ACC112 (cell line): ENCODE data around the gene STYXL1.

ENCODE experiments used
- H2AFZ ChIP-seq: fragments of 200-600 bp; sonication (generic); one replicate; pipeline ENCODE4 v1.6.0; 2017; ENCODE audit warnings: antibody characterized with exemption, low read length; ENCODE audit not compliant: unreplicated experiment
- H3K27ac ChIP-seq: fragments of 200-600 bp; sonication (generic); 2 replicates; pipeline ENCODE4 v1.5.1; 2014; ENCODE audit warnings: low read depth, mild to moderate bottlenecking, antibody characterized with exemption, low read length, moderate library complexity
- H3K27me3 ChIP-seq: fragments of 200-600 bp; sonication (generic); 2 replicates; pipeline ENCODE4 v1.6.1; 2014; ENCODE audit warnings: mild to moderate bottlenecking, antibody characterized with exemption, low read length, moderate library complexity, mixed read lengths; ENCODE audit not compliant: insufficient read depth
- H3K36me3 ChIP-seq: fragments of 200-600 bp; sonication (generic); 2 replicates; pipeline ENCODE4 v1.6.1; 2016; ENCODE audit warnings: mild to moderate bottlenecking, antibody characterized with exemption, low read length, moderate library complexity, mixed read lengths; ENCODE audit not compliant: insufficient read depth
- H3K4me1 ChIP-seq: fragments of 200-600 bp; sonication (generic); one replicate; pipeline ENCODE4 v1.6.1; 2016; ENCODE audit warnings: low read length, mixed read lengths; ENCODE audit not compliant: insufficient read depth, unreplicated experiment, control insufficient read depth
- H3K4me3 ChIP-seq: fragments of 200-600 bp; sonication (generic); 2 replicates; pipeline ENCODE4 v1.5.1; 2014; ENCODE audit warnings: mild to moderate bottlenecking, low read depth, low read length
- H3K79me2 ChIP-seq: fragments of 200-600 bp; sonication (generic); one replicate; pipeline ENCODE4 v1.6.0; 2016; ENCODE audit warnings: low read length; ENCODE audit not compliant: control insufficient read depth, unreplicated experiment, insufficient read depth

STYXL1 gene

GRCh38 chr7:75963381-75963995, 84.3 kb downstream of the STYXL1 start:
- no peak overlapping the region for H2AFZ ChIP-seq
- H3K27ac ChIP-seq = peak overlapping the region; percentile 87
- no peak overlapping the region for H3K4me3 ChIP-seq
- 0 out of 2 replicates have a peak, but pooled peaks cover 3% of the 10 kb centered on the region for H3K36me3 ChIP-seq
- H3K27me3 ChIP-seq = no peaks in the 10 kb centered on the region
- H3K79me2 ChIP-seq = no peaks in the 10 kb centered on the region
- H3K4me1 ChIP-seq = peaks cover 17% of the 10 kb centered on the region

GRCh38 chr7:75962607-75963380, 85.0 kb downstream of the STYXL1 start:
- H3K4me3 ChIP-seq = peak overlapping the region; percentile 30; the same call in 1 of the 2 replicates
- no peaks in the 10 kb centered on the region for H3K27me3 ChIP-seq
- peak overlapping the region; percentile 67 for H2AFZ ChIP-seq
- peaks cover 17% of the 10 kb centered on the region for H3K4me1 ChIP-seq
- no peaks in the 10 kb centered on the region for H3K79me2 ChIP-seq
- peak overlapping the region; percentile 87 for H3K27ac ChIP-seq
- 0 out of 2 replicates have a peak, but pooled peaks cover 5% of the 10 kb centered on the region for H3K36me3 ChIP-seq

DNA sequence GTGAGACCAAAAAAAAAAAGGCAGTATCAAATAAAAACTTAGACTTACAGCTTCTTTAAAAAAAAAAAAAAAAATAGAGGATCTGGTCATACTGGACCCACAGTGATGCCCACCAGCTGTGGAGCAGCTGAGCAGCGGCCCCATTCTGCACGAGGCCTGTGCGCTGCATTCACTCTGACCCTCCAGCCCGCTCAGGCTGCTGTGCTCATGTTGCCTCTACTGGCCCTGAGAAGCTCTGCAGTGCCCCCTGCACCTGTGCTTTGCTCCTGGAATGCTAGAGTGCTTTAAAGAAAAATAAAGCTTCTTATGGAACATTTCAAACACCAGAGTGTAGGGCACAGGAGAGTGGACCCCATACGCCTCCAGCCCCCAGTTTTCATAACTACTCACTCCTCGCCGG, 86.6 kb downstream of the STYXL1 start:
- no peak overlapping the region for H3K27ac ChIP-seq
- H3K36me3 ChIP-seq = peaks cover 8% of the 10 kb centered on the region; the same call in 1 of the 2 replicates
- peaks cover 19% of the 10 kb centered on the region for H3K4me1 ChIP-seq
- H2AFZ ChIP-seq = no peak overlapping the region
- no peaks in the 10 kb centered on the region for H3K27me3 ChIP-seq
- H3K79me2 ChIP-seq = no peaks in the 10 kb centered on the region
- no peak overlapping the region for H3K4me3 ChIP-seq

DNA sequence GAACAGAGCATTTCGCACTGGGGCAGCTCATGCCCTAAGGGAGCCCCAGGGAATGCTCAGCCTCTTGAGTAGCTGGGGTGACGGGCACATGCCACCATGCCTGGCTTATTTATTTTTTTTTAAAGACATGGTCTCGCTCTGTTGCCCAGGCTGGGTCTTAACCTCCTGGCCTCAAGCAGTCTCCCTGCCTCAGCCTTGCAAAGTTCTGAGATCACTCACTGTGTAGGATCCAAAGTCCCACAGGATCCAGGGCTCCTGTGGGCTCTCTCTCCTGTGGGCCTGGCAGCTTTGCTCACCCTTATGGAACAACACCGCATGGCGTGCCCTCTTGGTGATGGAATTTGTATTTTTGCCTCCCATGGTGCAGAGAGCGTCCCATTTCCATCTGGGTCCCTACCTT, 87.4 kb downstream of the STYXL1 start:
- peaks cover 14% of the 10 kb centered on the region; the same call in 1 of the 2 replicates for H3K36me3 ChIP-seq
- H3K79me2 ChIP-seq = no peaks in the 10 kb centered on the region

DNA sequence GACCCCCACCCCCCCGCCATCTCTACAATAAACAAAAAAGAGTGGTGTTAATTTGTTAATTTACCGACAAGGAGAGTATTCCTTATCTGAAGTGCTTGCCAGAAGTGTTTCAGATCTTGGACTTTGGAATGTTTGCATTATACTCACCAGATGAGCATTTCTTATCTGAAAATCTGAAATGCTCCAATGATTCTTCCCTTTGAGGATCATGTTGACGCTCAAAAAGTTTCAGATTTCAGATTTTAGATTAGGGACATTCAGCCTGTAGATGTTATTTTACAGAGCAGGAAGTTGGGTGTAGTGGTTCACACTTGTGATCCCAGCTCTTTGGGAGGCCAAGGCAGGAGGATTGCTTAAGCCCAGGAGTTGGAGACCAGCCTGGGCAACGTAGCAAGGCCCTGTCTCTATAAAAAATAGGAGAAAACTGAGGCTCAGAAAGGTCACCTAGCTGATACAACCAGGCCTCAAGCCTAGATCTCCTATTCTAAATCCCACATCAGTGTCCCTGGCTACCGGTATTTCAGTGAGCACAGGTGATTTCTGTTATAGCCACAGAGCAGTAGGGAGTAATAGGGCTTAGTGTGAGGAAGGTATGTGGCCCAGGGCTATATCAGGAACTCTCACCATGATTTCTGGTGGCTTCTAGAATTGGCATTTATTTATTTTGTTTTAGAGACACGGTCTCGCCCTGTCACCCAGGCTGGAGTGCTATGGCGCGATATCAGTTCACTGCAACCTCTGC, 88.8 kb downstream of the STYXL1 start:
- Histone ChIP-seq H3K4me1 (peaks cover 26% of the 10 kb centered on the region), H2AFZ (no peak overlapping the region), H3K27ac (no peak overlapping the region), H3K79me2 (no peaks in the 10 kb centered on the region), H3K4me3 (no peak overlapping the region), H3K36me3 (peaks cover 14% of the 10 kb centered on the region; the same call in 1 of the 2 replicates), H3K27me3 (no peaks in the 10 kb centered on the region)

More for the DNA sequence above, 87.4 kb downstream of the STYXL1 start:
- no peak overlapping the region for H3K4me3 ChIP-seq
- peaks cover 26% of the 10 kb centered on the region for H3K4me1 ChIP-seq
- H3K27me3 ChIP-seq = no peaks in the 10 kb centered on the region
- H3K27ac ChIP-seq = no peak overlapping the region
- H2AFZ ChIP-seq = no peak overlapping the region

- Histone ChIP-seq H3K27ac (no peak overlapping the region), H2AFZ (no peak overlapping the region), H3K36me3 (peaks cover 14% of the 10 kb centered on the region; the same call in 1 of the 2 replicates), H3K4me1 (peaks cover 13% of the 10 kb centered on the region), H3K27me3 (no peaks in the 10 kb centered on the region), H3K4me3 (no peak overlapping the region), H3K79me2 (no peaks in the 10 kb centered on the region)
Measured at GRCh38 chr7:75957021-75957736, 90.6 kb downstream of the STYXL1 start.

GRCh38 chr7:75955331-75955955, 92.4 kb downstream of the STYXL1 start:
- Histone ChIP-seq H2AFZ (no peak overlapping the region), H3K4me3 (no peak overlapping the region), H3K79me2 (no peaks in the 10 kb centered on the region), H3K4me1 (peaks cover 15% of the 10 kb centered on the region), H3K27me3 (no peaks in the 10 kb centered on the region), H3K27ac (no peak overlapping the region), H3K36me3 (peaks cover 14% of the 10 kb centered on the region; the same call in 1 of the 2 replicates)

DNA sequence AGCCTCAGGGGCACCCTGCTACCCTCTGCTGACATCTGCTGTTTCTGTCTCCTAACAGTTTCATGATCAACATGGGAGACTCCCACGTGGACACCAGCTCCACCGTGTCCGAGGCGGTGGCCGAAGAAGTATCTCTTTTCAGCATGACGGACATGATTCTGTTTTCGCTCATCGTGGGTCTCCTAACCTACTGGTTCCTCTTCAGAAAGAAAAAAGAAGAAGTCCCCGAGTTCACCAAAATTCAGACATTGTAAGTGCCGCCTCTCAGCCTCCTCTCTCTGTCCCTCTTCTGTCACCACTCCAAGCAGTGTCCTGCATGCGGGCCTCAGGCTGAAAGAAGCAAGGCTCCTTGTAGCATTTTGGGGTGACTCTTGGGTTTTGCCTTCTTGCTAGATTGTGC, 93.9 kb downstream of the STYXL1 start:
- Histone ChIP-seq H3K36me3 (peaks cover 14% of the 10 kb centered on the region; the same call in 1 of the 2 replicates), H3K4me3 (no peak overlapping the region), H3K27ac (no peak overlapping the region), H2AFZ (no peak overlapping the region), H3K79me2 (no peaks in the 10 kb centered on the region), H3K27me3 (no peaks in the 10 kb centered on the region), H3K4me1 (peaks cover 15% of the 10 kb centered on the region)

DNA sequence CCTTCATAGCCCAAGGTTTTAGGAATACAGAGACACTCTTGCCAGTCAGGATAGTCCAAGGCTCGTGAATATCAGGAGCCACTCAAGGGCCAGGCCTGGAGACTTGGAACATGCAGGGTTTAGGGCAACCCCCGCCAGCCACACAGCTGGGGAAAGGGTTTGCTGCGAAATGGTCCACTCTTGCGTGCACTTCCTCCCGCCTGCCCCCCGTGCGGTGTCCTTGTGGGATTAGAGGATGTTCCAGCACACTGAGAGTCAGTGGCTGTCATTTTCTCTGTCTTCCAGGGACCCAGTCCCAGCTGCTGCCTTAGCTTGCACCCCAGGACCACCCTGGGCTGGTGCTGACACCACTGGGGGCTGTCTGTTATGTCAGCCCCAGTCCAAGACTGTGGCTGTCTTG, 94.4 kb downstream of the STYXL1 start:
- H2AFZ ChIP-seq = no peak overlapping the region
- no peak overlapping the region for H3K4me3 ChIP-seq
- H3K27ac ChIP-seq = no peak overlapping the region
- peaks cover 15% of the 10 kb centered on the region for H3K4me1 ChIP-seq
- H3K79me2 ChIP-seq = no peaks in the 10 kb centered on the region
- H3K27me3 ChIP-seq = no peaks in the 10 kb centered on the region
- H3K36me3 ChIP-seq = peaks cover 10% of the 10 kb centered on the region; the same call in 1 of the 2 replicates

DNA sequence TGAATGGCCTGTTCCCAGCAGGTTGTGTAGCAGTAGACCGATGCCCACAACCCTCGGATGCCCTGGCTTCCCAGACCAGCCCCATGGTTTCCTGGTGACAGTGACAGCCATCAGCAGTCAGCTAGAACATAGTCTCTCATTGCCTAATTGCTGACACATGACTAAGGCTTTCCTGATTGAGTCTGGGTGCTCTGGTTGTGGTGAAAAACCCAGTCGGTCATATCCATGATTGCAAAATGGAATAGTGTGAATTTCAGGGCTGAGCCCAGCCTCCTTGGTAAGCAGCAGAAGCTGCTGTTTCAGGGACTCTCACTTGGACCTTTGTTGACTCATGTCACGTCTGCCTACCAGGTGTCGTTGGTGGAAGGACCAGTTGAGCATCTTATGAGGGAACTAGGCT, 96.3 kb downstream of the STYXL1 start:
- peak overlapping the region; percentile 24; the same call in 1 of the 2 replicates for H3K27ac ChIP-seq
- H2AFZ ChIP-seq = no peak overlapping the region
- H3K4me3 ChIP-seq = no peak overlapping the region
- peaks cover 9% of the 10 kb centered on the region; the same call in 1 of the 2 replicates for H3K36me3 ChIP-seq
- H3K79me2 ChIP-seq = no peaks in the 10 kb centered on the region
- no peaks in the 10 kb centered on the region for H3K27me3 ChIP-seq
- H3K4me1 ChIP-seq = peaks cover 15% of the 10 kb centered on the region
